Calu3 (cell line): ENCODE measurements around the gene LPCAT1. TPM values are rescaled to one million over a fixed set of nuclear protein-coding genes. Genes with fewer than 3 reads are reported as not detected.

Source experiments
- BruUV-seq: library from RNA; stranded (reverse); fragments of 400-500 nt; replicated peaks from 2 replicates; lab custom pipeline; 2021; lab: Mats Ljungman, UMichigan
- CTCF ChIA-PET: fragments of 300-600 bp; sonication (Branson Sonifier 250); formaldehyde crosslinking; loops from one replicate; lab custom pipeline; 2022; ENCODE audit warnings: antibody characterized with exemption; lab: Charles Lee
- DNase-seq: peaks from one replicate; pipeline ENCODE4 v3.0.0; 2022
- H3K27ac Mint-ChIP-seq: one replicate; pipeline ENCODE4 v1.8.0; 2022; ENCODE audit warnings: mixed read lengths; ENCODE audit not compliant: unreplicated experiment
- H3K27me3 Mint-ChIP-seq: one replicate; pipeline ENCODE4 v1.8.0; 2022; ENCODE audit warnings: mixed read lengths; ENCODE audit not compliant: unreplicated experiment
- H3K36me3 Mint-ChIP-seq: one replicate; pipeline ENCODE4 v1.8.0; 2022; ENCODE audit warnings: mild to moderate bottlenecking, moderate library complexity, mixed read lengths; ENCODE audit not compliant: insufficient read depth, unreplicated experiment
- H3K4me1 Mint-ChIP-seq: one replicate; pipeline ENCODE4 v1.8.0; 2022; ENCODE audit warnings: mild to moderate bottlenecking, low read depth, mixed read lengths; ENCODE audit not compliant: unreplicated experiment
- H3K4me3 Mint-ChIP-seq: one replicate; pipeline ENCODE4 v1.8.0; 2022; ENCODE audit warnings: mild to moderate bottlenecking, low read depth, moderate library complexity, mixed read lengths; ENCODE audit not compliant: unreplicated experiment
- H3K9me3 Mint-ChIP-seq: one replicate; pipeline ENCODE4 v1.8.0; 2022; ENCODE audit warnings: low read depth, mixed read lengths; ENCODE audit not compliant: unreplicated experiment
- intact Hi-C: fragments of 100-400 bp; cut with micrococcal nuclease; formaldehyde crosslinking; loops from one replicate; pipeline ENCODE4 v1.10.0; 2022; ENCODE audit not compliant: unreplicated experiment
- total RNA-seq: library from RNA; stranded (reverse); gene quantifications from 2 replicates; pipeline ENCODE4 v1.2.3, GENCODE V29; 2022
- TF ChIP-seq, protein P1 (sequence below): fragments of 200-600 bp; IDR thresholded peaks from one replicate; pipeline ENCODE4 v1.8.0; 2022; ENCODE audit warnings: antibody characterized with exemption; ENCODE audit not compliant: unreplicated experiment

Gene LPCAT1
- total RNA-seq, 1 experiment from 2014 or later = 42.3 TPM

- DNase-seq = no peak
- no peaks in the 10 kb centered on the region for H3K36me3 Mint-ChIP-seq
- H3K27ac Mint-ChIP-seq = no peak within 1 kb of the TSS
- CTCF ChIA-PET = no interaction called here
- intact Hi-C loops = no loop called here
- no TSS peak for BruUV-seq
- H3K27me3 Mint-ChIP-seq = peaks cover 70% of the 10 kb centered on the region
- H3K4me3 Mint-ChIP-seq = no peak within 1 kb of the TSS
- peaks cover 2% of the 10 kb centered on the region for H3K9me3 Mint-ChIP-seq
- no peaks in the 10 kb centered on the region for H3K4me1 Mint-ChIP-seq
- TF ChIP-seq, protein P1, sequence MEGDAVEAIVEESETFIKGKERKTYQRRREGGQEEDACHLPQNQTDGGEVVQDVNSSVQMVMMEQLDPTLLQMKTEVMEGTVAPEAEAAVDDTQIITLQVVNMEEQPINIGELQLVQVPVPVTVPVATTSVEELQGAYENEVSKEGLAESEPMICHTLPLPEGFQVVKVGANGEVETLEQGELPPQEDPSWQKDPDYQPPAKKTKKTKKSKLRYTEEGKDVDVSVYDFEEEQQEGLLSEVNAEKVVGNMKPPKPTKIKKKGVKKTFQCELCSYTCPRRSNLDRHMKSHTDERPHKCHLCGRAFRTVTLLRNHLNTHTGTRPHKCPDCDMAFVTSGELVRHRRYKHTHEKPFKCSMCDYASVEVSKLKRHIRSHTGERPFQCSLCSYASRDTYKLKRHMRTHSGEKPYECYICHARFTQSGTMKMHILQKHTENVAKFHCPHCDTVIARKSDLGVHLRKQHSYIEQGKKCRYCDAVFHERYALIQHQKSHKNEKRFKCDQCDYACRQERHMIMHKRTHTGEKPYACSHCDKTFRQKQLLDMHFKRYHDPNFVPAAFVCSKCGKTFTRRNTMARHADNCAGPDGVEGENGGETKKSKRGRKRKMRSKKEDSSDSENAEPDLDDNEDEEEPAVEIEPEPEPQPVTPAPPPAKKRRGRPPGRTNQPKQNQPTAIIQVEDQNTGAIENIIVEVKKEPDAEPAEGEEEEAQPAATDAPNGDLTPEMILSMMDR = no peak
These were observed 78.5 kb downstream of the LPCAT1 start, which contains the start of gene SLC6A3 for GRCh38 chr5:1445313-1445688. TSS of gene SLC6A3 (minus strand) at chr5:1445440. CDS start at chr5:1443197, 2,243 bp downstream.

DNA sequence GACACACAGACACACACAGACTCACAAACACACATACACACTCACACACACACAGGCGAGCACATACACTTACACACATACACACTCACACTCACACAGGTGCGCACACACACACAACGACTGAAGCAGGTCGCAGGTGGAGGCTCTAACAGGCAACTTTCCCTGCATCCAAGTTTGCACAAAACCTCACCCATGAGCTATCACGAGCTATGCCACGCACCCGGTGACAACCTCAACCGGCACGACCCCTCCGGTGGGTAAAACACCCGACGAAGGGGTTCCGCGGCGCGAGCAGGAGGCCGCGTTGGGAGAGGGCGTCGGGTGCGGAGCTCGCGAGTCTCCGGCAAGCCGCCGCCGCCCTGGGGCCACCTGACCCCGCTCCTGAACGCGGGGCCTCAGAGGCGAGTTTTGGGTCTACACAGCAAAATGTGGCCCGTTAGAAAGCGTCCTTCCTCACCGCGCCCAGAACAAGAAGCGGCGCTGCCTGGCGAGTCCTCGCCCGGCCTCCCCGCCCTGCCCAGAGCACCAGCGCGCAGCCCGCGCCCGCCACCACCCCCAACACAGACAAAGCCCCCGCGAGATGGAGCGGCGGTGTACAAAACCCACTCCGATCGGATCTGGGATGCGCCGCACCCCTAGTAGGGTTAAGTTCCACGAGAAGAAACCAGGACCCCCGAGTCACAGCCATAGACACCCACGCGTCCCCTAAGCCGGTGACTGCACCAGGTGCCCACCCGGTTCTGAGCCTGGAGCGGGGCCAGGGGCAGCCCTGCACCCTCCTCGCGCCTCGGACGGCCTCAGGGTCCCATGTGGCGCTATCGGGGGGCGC, 79.2 kb downstream of the LPCAT1 start:
- Mint-ChIP-seq H3K4me3 (no peak overlapping the region), H3K36me3 (no peaks in the 10 kb centered on the region), H3K27ac (no peak overlapping the region), H3K9me3 (peaks cover 6% of the 10 kb centered on the region), H3K27me3 (peaks cover 74% of the 10 kb centered on the region), H3K4me1 (no peaks in the 10 kb centered on the region)
- no TSS peak for BruUV-seq
- intact Hi-C loops = no loop called here
- TF ChIP-seq, protein P1 = no peak
- no peak for DNase-seq
- CTCF ChIA-PET = no interaction called here

DNA sequence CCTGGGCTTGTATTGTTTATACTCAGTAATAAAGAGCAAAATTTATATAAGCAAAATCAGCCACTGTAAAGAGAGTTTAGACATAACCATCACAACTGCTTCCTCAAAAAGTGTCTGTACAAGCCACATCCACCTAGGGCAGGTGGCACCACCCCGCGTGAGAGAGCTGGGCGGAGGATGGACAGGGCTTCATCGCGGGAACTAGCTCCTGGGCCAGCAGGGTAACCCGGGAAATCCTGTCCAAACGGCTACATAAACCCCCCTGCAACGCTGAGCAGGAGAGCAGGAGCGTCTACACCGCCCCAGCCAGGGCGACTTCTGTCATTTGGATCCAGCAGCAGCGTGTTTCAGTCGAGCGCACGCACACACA, 79.8 kb downstream of the LPCAT1 start:
- no peaks in the 10 kb centered on the region for H3K4me1 Mint-ChIP-seq
- no peak for DNase-seq
- BruUV-seq = no TSS peak
- TF ChIP-seq, protein P1 = no peak
- intact Hi-C loops = no loop called here
- H3K4me3 Mint-ChIP-seq = no peak overlapping the region
- H3K27me3 Mint-ChIP-seq = peaks cover 71% of the 10 kb centered on the region
- H3K27ac Mint-ChIP-seq = no peak overlapping the region
- CTCF ChIA-PET = no interaction called here
- H3K9me3 Mint-ChIP-seq = peaks cover 6% of the 10 kb centered on the region
- H3K36me3 Mint-ChIP-seq = no peaks in the 10 kb centered on the region

GRCh38 chr5:1443171-1443570, 80.6 kb downstream of the LPCAT1 start:
- Mint-ChIP-seq H3K9me3 (peaks cover 6% of the 10 kb centered on the region), H3K27me3 (peaks cover 63% of the 10 kb centered on the region), H3K4me1 (no peaks in the 10 kb centered on the region), H3K36me3 (no peaks in the 10 kb centered on the region), H3K27ac (no peak overlapping the region), H3K4me3 (no peak overlapping the region)
- CTCF ChIA-PET = interaction anchor here (0.6 kb wide), 1 partner anchor 35 kb away, joined by 3 read pairs; no protein-coding TSS in a partner anchor
- no TSS peak for BruUV-seq
- TF ChIP-seq, protein P1 = no peak
- intact Hi-C loops = no loop called here
- no peak for DNase-seq
